GM18526 (cell line): ENCODE data around the gene KRTAP5-8.

Experiments
- POLR2A ChIP-seq: IDR thresholded peaks from 3 replicates; pipeline ENCODE4 v1.6.1; 2011; ENCODE audit not compliant: insufficient read length; ENCODE audit errors: extremely low read depth

KRTAP5-8 gene

DNA sequence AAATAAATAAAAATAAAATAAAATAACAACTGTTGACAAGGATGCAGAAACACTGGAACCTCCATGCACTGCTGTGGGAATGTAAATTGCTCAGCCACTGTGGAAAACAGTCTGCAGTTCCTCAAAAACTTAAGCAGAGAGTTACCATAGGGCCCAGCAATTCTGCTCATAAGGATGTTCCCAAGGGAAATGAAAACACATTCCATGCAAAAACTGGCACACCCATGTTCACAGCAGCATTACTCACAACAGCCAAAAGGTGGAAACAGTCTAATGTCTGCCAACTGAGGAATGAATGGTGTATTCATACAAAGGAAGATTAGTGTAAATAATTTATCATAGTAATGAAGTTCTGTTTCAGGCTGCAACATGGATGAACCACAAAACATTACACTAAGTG is 24.3 kb downstream of the KRTAP5-8 start:
- no peak for TF ChIP-seq POLR2A

DNA sequence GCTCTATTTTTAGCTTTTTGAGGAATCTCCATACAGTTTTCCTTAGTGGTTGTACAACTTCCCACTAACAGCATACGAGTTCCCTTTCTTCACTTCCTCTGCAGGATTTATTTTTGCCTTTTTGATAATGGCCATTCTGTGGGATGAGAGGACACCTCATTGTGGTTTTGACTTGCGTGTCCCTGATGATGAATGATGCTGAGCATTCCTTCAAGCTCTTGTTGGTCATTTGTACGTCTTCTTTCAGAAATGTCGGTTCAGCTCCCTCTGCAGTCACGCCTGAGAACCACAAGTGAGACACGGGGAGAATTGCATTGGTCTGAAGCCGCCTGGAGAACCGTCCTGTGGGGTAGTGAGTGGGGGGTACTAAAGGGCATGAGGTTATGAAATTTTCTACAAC is 25.6 kb downstream of the KRTAP5-8 start:
- no peak for TF ChIP-seq POLR2A

DNA sequence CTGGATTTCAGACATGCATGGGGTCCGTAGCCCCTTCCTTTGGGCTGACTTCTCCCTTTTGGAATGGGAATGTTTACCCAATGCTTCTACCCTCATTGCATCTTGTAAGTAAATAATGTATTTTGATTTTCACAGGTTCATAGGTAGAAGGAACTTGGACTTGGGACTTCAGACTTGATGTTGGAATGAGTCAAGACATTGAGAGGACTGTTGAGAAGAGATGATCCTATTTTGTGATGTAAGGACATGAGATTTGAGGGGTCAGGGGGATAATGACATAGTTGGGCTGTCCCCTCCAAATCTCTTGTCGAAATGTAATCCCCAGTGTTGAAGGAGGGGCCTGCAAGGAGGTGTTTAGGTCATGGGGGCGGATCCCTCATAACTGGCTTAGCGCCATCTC is 26.6 kb downstream of the KRTAP5-8 start:
- no peak for TF ChIP-seq POLR2A

DNA sequence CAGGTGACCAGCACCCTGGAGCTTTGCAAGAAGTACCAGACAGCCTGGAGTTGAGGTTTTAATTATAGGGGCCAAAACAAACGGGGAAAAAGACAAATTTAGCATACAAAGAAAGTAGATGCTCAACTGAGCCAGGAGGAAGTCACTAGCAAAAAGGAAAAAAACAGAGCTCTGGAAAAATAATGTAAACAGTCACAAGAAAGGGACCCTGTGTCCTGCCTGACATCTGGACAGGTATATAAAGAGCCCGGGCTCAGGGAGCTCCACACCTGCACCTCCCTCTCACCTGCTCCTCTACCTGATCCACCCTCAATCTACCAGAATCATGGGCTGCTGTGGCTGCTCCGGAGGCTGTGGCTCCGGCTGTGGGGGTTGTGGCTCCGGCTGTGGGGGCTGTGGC is 27.4 kb downstream of the KRTAP5-8 start, which contains the start of gene KRTAP5-10:
KRTAP5-10 (plus strand) TSS at position 301 of the 400 bp plus-strand sequence; CDS start at position 326, 25 bp downstream.
- TF ChIP-seq POLR2A: no peak

DNA sequence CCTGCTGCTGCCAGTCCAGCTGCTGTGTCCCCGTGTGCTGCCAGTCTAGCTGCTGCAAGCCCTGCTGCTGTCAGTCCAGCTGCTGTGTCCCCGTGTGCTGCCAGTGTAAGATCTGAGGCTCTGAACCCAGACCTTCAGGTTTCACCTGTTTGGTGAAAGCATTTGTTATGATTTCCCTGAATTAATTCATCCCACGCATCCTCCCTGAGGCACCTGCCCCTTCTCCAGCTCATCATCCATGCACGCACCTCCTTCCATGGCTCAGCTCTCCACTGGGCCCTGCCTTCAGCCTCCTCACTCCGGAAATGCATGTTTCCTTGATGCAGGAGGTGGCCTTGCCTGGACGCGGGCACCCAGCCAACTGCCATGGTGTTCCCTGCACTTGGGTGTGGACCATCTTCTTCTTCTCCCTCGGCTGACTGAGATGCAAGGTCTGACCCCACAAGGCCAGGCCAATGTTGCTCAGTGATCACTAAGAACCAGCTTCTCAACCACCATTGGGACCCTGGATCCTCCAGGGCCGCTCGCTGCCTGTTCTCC is 28.3 kb downstream of the KRTAP5-8 start:
- no peak for TF ChIP-seq POLR2A

DNA sequence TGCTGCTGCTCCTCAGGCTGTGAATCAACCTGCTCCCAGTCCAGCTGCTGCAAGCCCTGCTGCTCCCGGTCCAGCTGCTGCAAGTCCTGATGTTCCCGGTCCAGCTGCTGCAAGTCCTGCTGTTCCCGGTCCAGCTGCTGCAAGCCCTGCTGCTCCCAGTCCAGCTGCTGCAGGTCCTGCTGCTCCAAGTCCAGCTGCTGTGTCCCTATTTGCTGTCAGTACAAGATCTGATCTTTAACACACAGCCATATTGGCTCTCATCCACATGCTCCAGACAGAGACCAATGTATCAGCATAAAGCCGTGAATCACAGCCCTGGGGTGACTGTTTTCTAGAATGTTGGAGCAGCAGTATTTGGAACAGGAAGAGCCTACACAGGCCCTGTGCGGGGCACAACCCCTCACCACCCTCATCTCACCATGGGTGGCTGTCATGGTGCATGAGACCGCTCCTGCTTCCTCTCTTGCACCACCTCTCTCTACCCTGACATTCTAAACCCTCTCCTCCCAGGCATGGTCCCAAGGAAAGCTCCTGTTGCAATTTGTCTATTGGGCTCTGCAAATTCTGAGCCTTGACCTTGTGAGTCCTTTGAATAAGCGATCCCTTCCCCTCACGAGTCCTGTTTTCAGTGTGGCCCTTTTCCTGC is 31.0 kb downstream of the KRTAP5-8 start:
- TF ChIP-seq POLR2A: no peak

DNA sequence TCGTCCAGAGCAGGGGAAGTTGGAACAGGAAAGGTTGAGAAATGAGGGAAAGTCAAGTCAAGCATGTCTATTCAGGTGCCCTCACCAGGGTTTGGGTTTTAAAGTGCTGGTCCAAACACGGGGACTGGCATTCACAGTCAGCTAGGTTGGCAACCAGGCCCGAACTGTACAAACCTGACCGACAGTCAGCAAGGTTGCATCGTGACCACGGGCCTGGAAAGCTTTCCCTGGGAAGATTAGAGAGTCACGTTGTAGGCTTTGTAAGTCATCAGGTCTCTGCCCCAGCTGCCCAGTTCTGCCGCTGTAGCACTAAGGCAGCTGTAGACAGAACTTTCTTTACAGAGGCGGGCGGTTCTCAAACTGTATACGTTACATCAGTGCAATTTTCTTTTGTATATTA is 35.0 kb downstream of the KRTAP5-8 start:
- no peak for TF ChIP-seq POLR2A

DNA sequence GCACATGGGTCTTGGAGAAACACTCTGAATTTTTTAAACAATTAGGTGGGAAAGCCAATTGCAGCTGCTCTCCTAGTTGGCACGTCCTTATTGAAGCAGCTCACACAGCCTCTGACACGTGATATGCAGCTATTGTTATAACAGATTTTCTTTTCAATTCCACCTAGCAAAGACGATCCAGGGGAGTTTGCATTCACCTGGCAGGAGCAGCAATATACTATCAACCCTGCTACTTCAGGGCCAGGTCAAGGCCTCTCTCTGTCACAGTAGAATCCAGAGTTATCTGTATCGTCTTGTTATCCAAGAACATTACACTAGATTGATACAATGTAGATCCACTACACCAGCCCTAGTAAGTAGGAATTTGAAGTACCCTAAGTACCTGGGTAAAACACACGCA is 36.6 kb downstream of the KRTAP5-8 start:
- TF ChIP-seq POLR2A: no peak

DNA sequence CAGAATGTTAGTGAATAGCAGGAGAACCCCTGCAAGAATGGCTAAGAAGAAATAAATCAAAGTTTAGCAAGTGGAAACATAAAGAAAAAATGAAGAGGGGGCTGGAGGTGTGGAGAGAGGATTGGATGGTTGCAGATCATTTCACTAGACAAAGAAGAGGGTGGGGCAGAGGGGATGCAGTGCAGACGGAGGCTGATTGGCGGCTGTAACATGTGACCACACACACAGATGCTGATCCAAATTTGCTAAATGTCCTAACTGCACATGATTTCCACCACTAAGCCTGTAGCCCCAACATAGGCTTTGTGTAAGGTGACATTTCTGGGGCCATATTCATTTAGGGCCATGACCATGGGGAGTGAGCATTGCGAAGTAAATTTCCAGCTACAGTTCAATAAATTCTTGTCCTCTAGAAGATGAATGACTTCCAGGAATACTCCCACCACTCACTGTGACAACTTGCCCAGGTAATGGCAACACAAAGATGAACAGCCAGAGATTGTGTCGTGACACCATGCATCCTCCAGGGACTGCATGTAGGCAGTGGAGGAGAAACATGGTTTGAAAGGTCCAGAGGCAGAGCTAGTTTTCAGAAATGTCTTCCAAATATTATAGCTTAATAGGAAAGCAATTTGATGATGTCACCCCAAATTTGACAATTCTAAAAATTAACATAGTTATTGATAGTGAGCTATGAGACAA is 38.0 kb downstream of the KRTAP5-8 start:
- no peak for TF ChIP-seq POLR2A

DNA sequence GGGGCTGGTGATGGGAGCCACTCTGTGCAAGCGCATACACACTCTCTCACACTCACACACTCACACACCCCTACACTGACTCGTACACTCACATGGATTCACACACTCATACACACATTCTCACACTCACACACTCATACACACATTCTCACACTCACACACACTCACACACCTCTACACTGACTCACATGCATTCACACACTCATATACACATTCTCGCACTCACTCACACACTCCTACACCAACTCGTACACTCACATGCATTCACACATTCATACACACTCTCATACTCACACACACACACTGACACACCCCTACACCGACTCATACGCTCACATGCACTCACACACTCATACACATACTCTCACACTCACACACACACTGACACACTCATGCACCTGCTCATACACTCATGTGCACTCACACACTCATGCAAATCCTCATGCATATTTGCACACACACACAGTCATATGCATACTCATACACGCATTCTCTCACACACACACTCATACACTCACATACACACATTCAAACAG is 39.7 kb downstream of the KRTAP5-8 start:
- no peak for TF ChIP-seq POLR2A

- TF ChIP-seq POLR2A: no peak
Measured at GRCh38 chr11:71580057-71581003, 42.5 kb downstream of the KRTAP5-8 start.

GRCh38 chr11:71581826-71582225 is 44.0 kb downstream of the KRTAP5-8 start:
- no peak for TF ChIP-seq POLR2A

- no peak for TF ChIP-seq POLR2A
Measured at GRCh38 chr11:71582309-71582895, 44.6 kb downstream of the KRTAP5-8 start, which contains the start of gene KRTAP5-11. Gene KRTAP5-11, minus strand, starts transcription at chr11:71582875. Its CDS starts 38 bp downstream, at chr11:71582837.
